Dermis blood vessel endothelial cell (primary cell): Measurements from ENCODE around the gene HLA-DMB. TPM values are rescaled to one million over a fixed set of nuclear protein-coding genes. Genes with fewer than 3 reads are reported as not detected.
"Not testable (repeated sequence)": the region's sequence is repeated elsewhere in the genome, so short reads cannot be mapped to it uniquely, and the experiment has no call there.

Experiments used
- DNase-seq: peaks from one replicate; pipeline ENCODE4 v3.0.0; 2010
- total RNA-seq: library from RNA; depleted of rRNA; stranded (reverse); fragments of >200 nt; gene quantifications from 2 replicates; pipeline ENCODE4 v1.2.3, GENCODE V29; 2014

HLA-DMB gene
- total RNA-seq, 1 donor from 2014 or later = 2.9 TPM

GRCh38 chr6:32949113-32949512 lies 8.3 kb upstream of the HLA-DMB start:
- DNase-seq = no peak

- peak; percentile 77 for DNase-seq
Measured at GRCh38 chr6:32947552-32948465, 7.0 kb upstream of the HLA-DMB start.

DNA sequence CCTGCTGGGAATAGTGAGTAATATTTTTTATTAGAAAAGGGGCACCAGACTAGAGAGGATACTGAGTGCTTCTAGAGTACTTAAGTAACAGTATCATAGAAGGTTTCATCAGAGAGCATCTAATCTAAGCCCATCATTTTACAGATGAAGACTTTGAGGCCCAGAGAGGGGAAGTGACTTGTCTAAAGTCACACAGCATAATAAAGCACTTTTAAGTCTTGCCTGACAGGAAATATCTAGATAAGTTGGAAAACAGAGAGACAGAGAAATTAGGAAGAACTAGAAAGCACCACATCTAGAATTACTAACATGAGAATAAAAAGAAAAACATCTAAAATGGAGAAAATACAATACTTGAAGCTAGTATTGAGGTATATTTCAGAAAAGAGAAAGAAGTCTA lies 6.1 kb upstream of the HLA-DMB start:
- DNase-seq = no peak

GRCh38 chr6:32945953-32946352 lies 5.1 kb upstream of the HLA-DMB start:
- DNase-seq = no peak

- no peak for DNase-seq
Measured at GRCh38 chr6:32945108-32945760, 4.4 kb upstream of the HLA-DMB start.

GRCh38 chr6:32943864-32944649 lies 3.2 kb upstream of the HLA-DMB start:
- DNase-seq = no peak

DNA sequence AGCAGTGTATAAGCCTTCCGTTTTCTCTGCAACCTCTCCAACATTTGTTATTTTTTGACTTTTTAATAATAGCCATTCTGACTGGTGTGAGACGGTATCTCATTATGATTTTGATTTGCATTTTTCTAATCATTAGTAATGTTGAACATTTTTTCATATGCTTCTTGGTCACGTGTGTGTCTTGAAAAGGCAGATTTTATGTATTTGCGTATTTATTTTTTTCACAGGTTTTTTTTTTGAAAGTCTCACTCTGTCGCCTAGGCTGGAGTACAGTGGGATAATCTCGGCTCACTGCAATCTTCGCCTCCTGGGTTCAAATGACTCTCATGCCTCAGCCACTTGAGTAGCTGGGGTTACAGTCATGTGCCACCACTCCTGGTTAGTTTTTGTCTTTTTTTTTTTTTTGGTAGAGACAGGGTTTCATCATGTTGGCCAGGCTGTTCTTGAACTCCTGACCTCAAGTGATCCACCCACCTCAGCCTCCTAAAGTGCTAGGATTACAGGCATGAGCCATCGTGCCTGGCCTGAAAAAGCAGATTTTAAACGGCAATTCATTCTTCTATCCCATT lies 1.8 kb upstream of the HLA-DMB start:
- DNase-seq = not testable (repeated sequence)

DNA sequence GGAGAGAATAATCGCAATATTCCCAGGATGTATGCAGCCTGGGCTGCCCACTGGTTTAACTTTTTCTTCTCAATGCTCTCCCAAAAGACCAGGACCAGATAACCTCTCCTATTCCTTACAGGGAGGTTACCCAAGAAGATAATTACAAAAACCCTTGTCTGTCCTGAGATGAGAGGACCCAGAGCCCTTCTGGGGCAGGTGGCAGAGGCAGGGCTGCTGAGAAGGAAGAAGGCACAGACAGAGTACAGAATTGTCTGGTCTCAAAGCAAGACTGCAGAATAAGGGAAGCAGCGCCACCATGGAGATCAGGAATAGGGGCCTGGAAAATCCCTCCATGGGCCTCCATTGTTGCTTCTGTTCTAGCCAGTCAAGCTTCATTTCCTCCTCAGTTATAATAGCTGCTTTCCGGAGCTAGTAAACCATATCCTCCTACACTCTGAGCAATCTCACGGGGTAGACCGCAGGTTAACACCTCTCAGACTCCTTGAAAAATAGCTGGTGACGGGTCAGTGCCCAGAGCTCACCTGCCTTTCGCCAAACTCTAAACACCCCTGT lies 463 bp upstream of the HLA-DMB start:
- peak; percentile 66 for DNase-seq

GRCh38 chr6:32938494-32938893 lies 2.3 kb downstream of the HLA-DMB start:
- DNase-seq = no peak

DNA sequence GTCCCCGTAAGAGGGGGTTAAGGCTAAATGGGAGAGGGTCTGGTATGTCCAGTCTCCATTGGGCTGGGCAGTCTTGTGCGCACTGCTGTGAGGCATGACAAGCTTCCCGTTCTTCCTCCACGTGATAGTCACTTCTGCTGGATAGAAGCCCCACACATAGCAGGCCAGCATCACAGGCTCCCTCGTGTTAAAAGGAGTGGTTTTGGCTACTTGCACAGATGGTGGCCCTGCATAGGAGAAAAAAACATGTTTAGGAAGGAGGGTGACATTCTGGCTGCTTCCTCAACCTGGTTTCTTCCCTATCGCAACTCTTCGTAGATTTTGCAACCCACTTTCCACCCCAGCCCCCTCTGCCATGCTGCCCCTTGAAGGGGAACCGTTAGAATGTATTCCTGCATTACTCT lies 3.6 kb downstream of the HLA-DMB start:
- DNase-seq = no peak

DNA sequence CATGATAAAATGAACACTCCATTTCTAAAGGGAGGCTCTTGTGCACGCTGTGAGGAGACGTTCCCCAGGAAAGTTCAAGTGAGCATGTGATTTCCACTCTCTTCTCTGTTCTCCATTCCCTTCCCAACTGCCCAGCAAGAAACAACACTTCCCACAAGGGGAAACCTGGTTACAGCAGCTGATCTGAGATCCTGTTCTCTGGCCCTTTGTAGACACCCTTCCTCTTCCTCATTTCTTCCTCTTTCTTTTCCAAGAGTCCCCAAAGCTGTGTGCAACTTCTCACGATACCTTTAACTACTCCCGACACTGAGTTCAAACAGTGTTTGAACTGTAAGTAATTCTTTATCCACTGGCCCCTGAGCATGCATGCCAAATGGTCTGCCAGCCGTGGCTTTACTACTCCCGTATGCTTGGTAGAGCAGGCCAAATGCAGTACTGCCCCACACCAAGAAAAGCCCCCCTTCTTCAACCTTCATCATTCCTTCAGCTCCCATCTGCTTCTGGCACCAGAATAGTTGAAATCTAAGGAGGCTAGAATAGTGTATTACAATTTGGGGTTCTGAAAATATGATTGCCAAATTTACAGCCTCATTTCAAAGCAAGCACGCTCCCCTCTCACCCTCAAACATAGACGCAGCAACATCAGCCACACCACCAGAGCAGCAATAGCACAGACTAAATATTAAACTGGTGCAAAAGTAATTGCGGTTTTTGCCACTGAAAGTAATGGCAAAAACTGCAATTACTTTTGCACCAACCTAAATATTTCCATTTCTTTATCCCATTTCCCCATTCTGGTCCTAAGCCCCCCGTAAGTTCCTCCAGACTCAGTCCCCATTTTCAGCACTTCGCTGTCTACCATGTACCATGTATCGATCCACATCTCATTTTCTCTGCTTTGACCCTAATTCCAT lies 4.3 kb downstream of the HLA-DMB start:
- no peak for DNase-seq

DNA sequence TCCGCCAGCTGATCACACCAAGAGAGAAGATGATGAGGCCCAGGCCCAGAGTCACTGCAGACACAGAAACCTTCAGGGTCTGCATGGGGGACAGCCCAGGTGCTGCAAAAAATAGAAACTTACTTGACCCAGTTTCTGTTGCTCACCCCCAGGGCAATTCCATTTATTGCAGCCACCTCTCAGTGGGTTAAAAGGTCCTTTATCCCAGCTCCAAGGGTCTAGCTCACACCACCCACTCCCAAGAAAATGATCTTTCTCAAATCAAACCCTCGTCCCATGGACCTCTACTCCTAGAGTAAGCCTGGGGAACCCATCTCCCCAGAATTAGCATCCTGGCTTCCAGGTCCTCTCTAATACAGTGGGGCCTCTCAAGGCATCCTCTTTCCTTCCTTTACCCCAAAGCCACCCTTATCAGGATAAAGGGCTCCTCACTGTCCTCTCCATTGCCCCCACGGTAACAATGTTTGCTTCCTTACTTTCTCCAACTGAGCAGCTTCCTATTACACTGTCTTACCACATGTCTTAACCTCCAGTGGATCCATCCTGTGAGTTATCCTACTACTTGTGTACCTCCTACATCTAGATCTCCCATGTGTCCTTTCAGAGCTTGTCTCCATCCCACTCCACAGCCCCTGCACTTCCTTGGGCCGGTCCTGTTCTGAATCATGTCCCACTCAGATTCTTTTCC lies 5.1 kb downstream of the HLA-DMB start:
- no peak for DNase-seq

GRCh38 chr6:32933661-32934085 lies 7.2 kb downstream of the HLA-DMB start:
- DNase-seq = peak; percentile 86

- no peak for DNase-seq
Measured at GRCh38 chr6:32932132-32932868, 8.5 kb downstream of the HLA-DMB start.

DNA sequence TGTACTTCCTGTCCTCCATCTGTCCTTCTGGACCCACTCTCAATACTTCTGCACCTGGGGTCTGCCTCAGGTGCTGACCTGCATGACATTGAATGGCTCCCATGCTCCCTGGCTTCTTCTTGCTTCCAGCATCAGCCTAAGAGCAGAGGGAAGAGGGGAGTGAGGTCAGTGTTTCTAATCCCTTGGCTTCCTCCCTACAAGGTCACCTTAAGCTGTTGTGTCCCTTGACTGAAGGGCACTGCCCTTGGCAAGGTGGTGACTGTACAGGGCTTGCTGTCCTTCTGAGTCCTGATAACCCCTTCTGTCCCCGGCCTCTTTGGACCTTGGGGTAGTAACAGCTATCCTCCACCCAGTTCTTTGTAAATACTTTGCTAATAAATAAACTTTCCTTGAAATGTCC lies 9.6 kb downstream of the HLA-DMB start:
- DNase-seq = no peak

DNA sequence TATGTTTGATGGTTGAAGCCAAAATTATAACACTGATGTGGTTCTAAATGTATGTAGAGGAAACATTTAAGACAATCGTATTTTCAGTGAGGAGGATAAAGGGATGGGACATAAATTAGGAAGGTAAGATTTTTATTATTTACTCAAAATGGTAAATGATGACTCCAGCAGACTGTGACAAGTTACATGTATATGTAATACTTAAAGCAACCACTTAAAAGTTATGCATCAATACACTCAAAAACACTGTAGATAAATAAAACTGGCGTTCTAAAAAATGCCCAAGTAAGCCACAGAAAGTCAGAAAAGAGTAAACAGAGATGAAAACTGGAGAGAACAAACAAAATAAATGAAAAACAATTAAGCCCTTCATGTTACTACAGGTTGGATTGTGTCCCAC lies 18.7 kb downstream of the HLA-DMB start:
- no peak for DNase-seq

GRCh38 chr6:32920715-32921114 lies 20.1 kb downstream of the HLA-DMB start:
- no peak for DNase-seq

- no peak for DNase-seq
Measured at GRCh38 chr6:32912951-32913350, 27.9 kb downstream of the HLA-DMB start.

GRCh38 chr6:32908897-32909296 lies 31.9 kb downstream of the HLA-DMB start:
- DNase-seq = no peak

- DNase-seq = no peak
Measured at GRCh38 chr6:32906539-32906938, 34.3 kb downstream of the HLA-DMB start.
